Lower leg skin (tissue), 3 donors: Measurements from ENCODE around the gene REEP5.

Experiments used
- CTCF ChIP-seq, 3 donors: fragments of 450-650 bp; IDR thresholded peaks; one replicate each; pipeline ENCODE4 v1.5.1; 2016; ENCODE audit warnings: antibody characterized with exemption in 3 of 3, mild to moderate bottlenecking in 3 of 3, moderate library complexity in 2 of 3
- POLR2A ChIP-seq, 2 donors: fragments of 450-650 bp; IDR thresholded peaks; one replicate each; pipeline ENCODE4 v1.6.1; 2016 to 2017; ENCODE audit warnings: antibody characterized with exemption in 2 of 2, mild to moderate bottlenecking in 1 of 2, moderate library complexity in 1 of 2

GRCh38 chr5:112863549-112863948 lies 58.5 kb downstream of the REEP5 start:
- TF ChIP-seq CTCF (IDR thresholded peaks at IDR 0.05) (no peak), POLR2A (IDR thresholded peaks at IDR 0.05) (no peak)
